ENCODE measurements around the gene ERMARD. TPM values are rescaled to one million over a fixed set of nuclear protein-coding genes. Genes with fewer than 3 reads are reported as not detected.

Gene ERMARD
- total RNA-seq, 1 experiment from 2014 or later, result 19.6 TPM

- H3K36me3 ChIP-seq (ENCODE audit: insufficient read depth, low read length, poor library complexity, severe bottlenecking), result peaks cover 33% of the 10 kb centered on the region
- ChIA-PET POLR2A (ENCODE audit: low non-redundant PET) (no interaction called here), CTCF (no interaction called here)
- DNase-seq (ENCODE audit: low spot score), result no peak
- no TSS peak for BruUV-seq (replicated peaks)
- peak overlapping the region; percentile 92 for H3K4me3 ChIP-seq (ENCODE audit: low read depth, low read length, poor library complexity, severe bottlenecking)
- TF ChIP-seq, protein P1, sequence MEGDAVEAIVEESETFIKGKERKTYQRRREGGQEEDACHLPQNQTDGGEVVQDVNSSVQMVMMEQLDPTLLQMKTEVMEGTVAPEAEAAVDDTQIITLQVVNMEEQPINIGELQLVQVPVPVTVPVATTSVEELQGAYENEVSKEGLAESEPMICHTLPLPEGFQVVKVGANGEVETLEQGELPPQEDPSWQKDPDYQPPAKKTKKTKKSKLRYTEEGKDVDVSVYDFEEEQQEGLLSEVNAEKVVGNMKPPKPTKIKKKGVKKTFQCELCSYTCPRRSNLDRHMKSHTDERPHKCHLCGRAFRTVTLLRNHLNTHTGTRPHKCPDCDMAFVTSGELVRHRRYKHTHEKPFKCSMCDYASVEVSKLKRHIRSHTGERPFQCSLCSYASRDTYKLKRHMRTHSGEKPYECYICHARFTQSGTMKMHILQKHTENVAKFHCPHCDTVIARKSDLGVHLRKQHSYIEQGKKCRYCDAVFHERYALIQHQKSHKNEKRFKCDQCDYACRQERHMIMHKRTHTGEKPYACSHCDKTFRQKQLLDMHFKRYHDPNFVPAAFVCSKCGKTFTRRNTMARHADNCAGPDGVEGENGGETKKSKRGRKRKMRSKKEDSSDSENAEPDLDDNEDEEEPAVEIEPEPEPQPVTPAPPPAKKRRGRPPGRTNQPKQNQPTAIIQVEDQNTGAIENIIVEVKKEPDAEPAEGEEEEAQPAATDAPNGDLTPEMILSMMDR (conservative IDR thresholded peaks at IDR 0.05; ENCODE audit: low read depth, low read length), result no peak
- no peak for TF ChIP-seq EZH2 (IDR thresholded peaks at IDR 0.05; ENCODE audit: borderline replicate concordance, low read depth, low read length, poor library complexity, severe bottlenecking)
- no peaks in the 10 kb centered on the region for H3K9me3 ChIP-seq (ENCODE audit: low read depth, low read length, poor library complexity, severe bottlenecking)
- peaks cover 27% of the 10 kb centered on the region for H3K4me1 ChIP-seq (ENCODE audit: insufficient read depth, low read length, poor library complexity, severe bottlenecking)
- H3K27me3 ChIP-seq (replicated peaks; ENCODE audit: insufficient read depth, low read depth, low read length, poor library complexity), result no peaks in the 10 kb centered on the region
- H3K27ac ChIP-seq (ENCODE audit: low read depth, low read length, poor library complexity, severe bottlenecking), result peak overlapping the region; percentile 99
- intact Hi-C loops (cut with micrococcal nuclease; ENCODE audit: unreplicated experiment), result loop anchor here (2.0 kb wide), 1 partner anchor 746 kb away; no protein-coding TSS in a partner anchor
These were observed 48.6 kb upstream of the ERMARD start for GRCh38 chr6:169702840-169703246.

DNA sequence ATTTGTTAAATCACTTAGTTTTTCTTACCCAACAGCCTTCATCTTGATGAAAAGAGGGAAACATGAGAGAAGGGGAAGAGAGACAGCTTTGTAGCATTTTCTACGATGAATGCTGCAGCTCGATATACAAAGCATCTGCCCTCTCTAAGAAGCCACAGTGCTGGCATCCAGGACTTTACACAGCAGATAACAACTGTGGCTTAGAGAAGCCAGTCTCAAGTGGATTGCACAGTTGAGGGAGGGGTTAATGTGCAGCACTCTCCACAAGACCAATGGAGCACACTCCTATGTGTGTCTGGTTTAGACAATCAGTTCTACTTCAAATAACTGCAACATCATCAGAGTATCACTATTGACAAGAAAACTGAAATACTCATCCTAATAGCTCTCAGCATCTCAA, 43.6 kb upstream of the ERMARD start:
- DNase-seq (ENCODE audit: low spot score), result no peak
- Histone ChIP-seq H3K9me3 (ENCODE audit: low read depth, low read length, poor library complexity, severe bottlenecking) (no peaks in the 10 kb centered on the region), H3K4me1 (ENCODE audit: insufficient read depth, low read length, poor library complexity, severe bottlenecking) (peaks cover 19% of the 10 kb centered on the region), H3K36me3 (ENCODE audit: insufficient read depth, low read length, poor library complexity, severe bottlenecking) (peaks cover 73% of the 10 kb centered on the region), H3K4me3 (ENCODE audit: low read depth, low read length, poor library complexity, severe bottlenecking) (no peak overlapping the region), H3K27ac (ENCODE audit: low read depth, low read length, poor library complexity, severe bottlenecking) (no peak overlapping the region), H3K27me3 (replicated peaks; ENCODE audit: insufficient read depth, low read depth, low read length, poor library complexity) (no peaks in the 10 kb centered on the region)
- ChIA-PET POLR2A (ENCODE audit: low non-redundant PET) (interaction anchor here (0.7 kb wide), 1 partner anchor 97 kb away, joined by 3 read pairs; no protein-coding TSS in a partner anchor), CTCF (no interaction called here)
- TF ChIP-seq EZH2 (IDR thresholded peaks at IDR 0.05; ENCODE audit: borderline replicate concordance, low read depth, low read length, poor library complexity, severe bottlenecking), result no peak
- TF ChIP-seq, protein P1 (conservative IDR thresholded peaks at IDR 0.05; ENCODE audit: low read depth, low read length), result no peak
- no TSS peak for BruUV-seq (replicated peaks)
- intact Hi-C loops (cut with micrococcal nuclease; ENCODE audit: unreplicated experiment), result no loop called here

GRCh38 chr6:169709293-169709692, 42.1 kb upstream of the ERMARD start:
- Histone ChIP-seq H3K4me3 (ENCODE audit: low read depth, low read length, poor library complexity, severe bottlenecking) (no peak overlapping the region), H3K4me1 (ENCODE audit: insufficient read depth, low read length, poor library complexity, severe bottlenecking) (peaks cover 4% of the 10 kb centered on the region), H3K27ac (ENCODE audit: low read depth, low read length, poor library complexity, severe bottlenecking) (no peak overlapping the region), H3K27me3 (replicated peaks; ENCODE audit: insufficient read depth, low read depth, low read length, poor library complexity) (no peaks in the 10 kb centered on the region), H3K9me3 (ENCODE audit: low read depth, low read length, poor library complexity, severe bottlenecking) (no peaks in the 10 kb centered on the region), H3K36me3 (ENCODE audit: insufficient read depth, low read length, poor library complexity, severe bottlenecking) (peaks cover 71% of the 10 kb centered on the region)
- ChIA-PET CTCF (no interaction called here), POLR2A (ENCODE audit: low non-redundant PET) (no interaction called here)
- intact Hi-C loops (cut with micrococcal nuclease; ENCODE audit: unreplicated experiment), result no loop called here
- BruUV-seq (replicated peaks), result no TSS peak
- no peak for DNase-seq (ENCODE audit: low spot score)
- TF ChIP-seq EZH2 (IDR thresholded peaks at IDR 0.05; ENCODE audit: borderline replicate concordance, low read depth, low read length, poor library complexity, severe bottlenecking), result no peak
- TF ChIP-seq, protein P1 (conservative IDR thresholded peaks at IDR 0.05; ENCODE audit: low read depth, low read length), result no peak
